Keratinocyte (primary cell): ENCODE data around the gene FBXW7. TPM values are rescaled to one million over a fixed set of nuclear protein-coding genes. Genes with fewer than 3 reads are reported as not detected.

Experiments used
- DNase-seq: peaks from one replicate; pipeline ENCODE4 v3.0.0-alpha.2; 2011; ENCODE audit warnings: low read depth, missing footprints, low spot score
- FAIRE-seq: peaks from 2 replicates; lab custom pipeline; 2011; peaks lifted over from hg19 to GRCh38; lab: Jason Lieb, UNC
- H2AFZ ChIP-seq: 2 replicates; pipeline ENCODE4 v1.6.0; 2012; ENCODE audit warnings: low read length, control low read depth, inconsistent platforms; ENCODE audit not compliant: control insufficient read depth
- H3K27ac ChIP-seq: 2 replicates; pipeline ENCODE4 v1.5.1; 2011; ENCODE audit warnings: low read length; ENCODE audit not compliant: control insufficient read depth, insufficient read depth
- H3K27me3 ChIP-seq: 3 replicates; pipeline ENCODE4 v1.6.0; 2011; ENCODE audit warnings: low read length; ENCODE audit not compliant: control insufficient read depth, insufficient read depth; ENCODE audit errors: extremely low read depth
- H3K36me3 ChIP-seq, 2 experiments: 2 replicates in 1 of 2; 3 replicates in 1 of 2; pipeline ENCODE4 v1.5.1; 2011; ENCODE audit warnings: low read length in 2 of 2, mild to moderate bottlenecking in 1 of 2; ENCODE audit not compliant: control insufficient read depth in 2 of 2, insufficient read depth in 2 of 2; ENCODE audit errors: extremely low read depth in 1 of 2
- H3K4me1 ChIP-seq: 3 replicates; pipeline ENCODE4 v1.5.1; 2011; ENCODE audit warnings: low read length; ENCODE audit not compliant: control insufficient read depth, insufficient read depth; ENCODE audit errors: extremely low read depth
- H3K4me2 ChIP-seq: 3 replicates; pipeline ENCODE4 v1.6.0; 2011; ENCODE audit warnings: low read depth, low read length; ENCODE audit not compliant: control insufficient read depth, insufficient read depth; ENCODE audit errors: extremely low read depth
- H3K4me3 ChIP-seq, 3 experiments: fragments of 200-600 bp in 1 of 3; sonication (generic) in 1 of 3; 2 replicates in 2 of 3; 3 replicates in 1 of 3; pipeline ENCODE4 v1.5.1; 2011 to 2016; ENCODE audit warnings: low read length in 3 of 3, mild to moderate bottlenecking in 3 of 3, control low read depth in 2 of 3, inconsistent platforms in 1 of 3, low read depth in 1 of 3, mixed read lengths in 1 of 3, mixed run types in 1 of 3, moderate library complexity in 1 of 3; ENCODE audit not compliant: control insufficient read depth in 2 of 3, insufficient read depth in 2 of 3; ENCODE audit errors: extremely low read depth in 1 of 3
- H3K79me2 ChIP-seq: 2 replicates; pipeline ENCODE4 v1.6.0; 2012; ENCODE audit warnings: low read length; ENCODE audit not compliant: control insufficient read depth, insufficient read depth
- H3K9ac ChIP-seq: 3 replicates; pipeline ENCODE4 v1.6.0; 2011; ENCODE audit warnings: low read length; ENCODE audit not compliant: control insufficient read depth, insufficient read depth; ENCODE audit errors: extremely low read depth
- H3K9me1 ChIP-seq: 3 replicates; pipeline ENCODE4 v1.6.0; 2011; ENCODE audit warnings: low read length; ENCODE audit not compliant: control insufficient read depth, insufficient read depth; ENCODE audit errors: extremely low read depth
- H3K9me3 ChIP-seq: 2 replicates; pipeline ENCODE4 v1.5.1; 2012; ENCODE audit warnings: low read depth, low read length; ENCODE audit not compliant: control insufficient read depth
- H4K20me1 ChIP-seq: 3 replicates; pipeline ENCODE4 v1.6.0; 2011; ENCODE audit warnings: low read length; ENCODE audit not compliant: control insufficient read depth, insufficient read depth; ENCODE audit errors: extremely low read depth
- EZH2 ChIP-seq: IDR thresholded peaks from one replicate; pipeline ENCODE4 v1.6.1; 2012; ENCODE audit warnings: inconsistent platforms, mild to moderate bottlenecking, low read length, moderate library complexity
- dilution Hi-C: fragments of 300-500 bp; cut with MboI; formaldehyde crosslinking; loops from one replicate; pipeline ENCODE4 v1.7.0; 2020; ENCODE audit warnings: low sequenced_read_pairs; ENCODE audit not compliant: extremely low pct_ligation_motif_present
- polyA plus RNA-seq, 5 experiments: library from polyadenylated mRNA; depleted of rRNA in 3 of 5; stranded (reverse) in 3 of 5; stranded (forward) in 1 of 5; unstranded in 1 of 5; fragments of >200 nt; gene quantifications; 1 replicate in 1 of 5; 2 replicates in 3 of 5; 3 replicates in 1 of 5; pipeline versions ENCODE4 v1.2.1 to v1.2.3, GENCODE V29; 2011 to 2012; ENCODE audit warnings: missing spikeins in 2 of 5, low read depth in 1 of 5, low replicate concordance in 1 of 5
- TF ChIP-seq, protein P1 (sequence below), 3 experiments: IDR thresholded peaks in 1 of 3; conservative IDR thresholded peaks in 1 of 3; optimal IDR thresholded peaks in 1 of 3; 2 replicates in 2 of 3; 3 replicates in 1 of 3; pipeline versions ENCODE3 to v1.5.1; 2011; ENCODE audit warnings: low read length in 3 of 3, mild to moderate bottlenecking in 3 of 3, moderate library complexity in 2 of 3, control low read depth in 1 of 3, inconsistent platforms in 1 of 3; ENCODE audit not compliant: insufficient read depth in 2 of 3; ENCODE audit errors: extremely low read depth in 1 of 3

FBXW7 gene
- polyA plus RNA-seq, 1 donor (not counting 4 experiments of a cell fraction or from before 2014, with no cell fraction given) = 39.6 TPM

DNA sequence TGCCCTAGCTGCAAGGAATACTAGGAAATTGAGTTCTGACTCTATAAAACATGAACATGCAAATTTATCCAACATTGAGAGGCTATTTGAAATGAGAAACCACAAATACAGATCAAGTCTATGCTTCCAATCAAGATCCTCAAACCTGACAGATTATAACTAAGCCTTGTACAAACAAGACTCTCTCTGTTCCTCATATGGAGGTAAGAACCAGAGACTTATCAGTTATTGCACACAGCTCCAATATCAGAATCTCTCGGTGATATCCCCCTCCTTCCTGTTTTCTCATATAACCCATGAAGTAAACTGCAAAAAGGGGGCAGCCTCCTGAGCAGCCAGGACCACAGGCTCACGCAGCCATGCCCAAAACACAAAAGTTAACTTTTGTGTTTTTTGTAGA is 36.5 kb downstream of the FBXW7 start:
- TF ChIP-seq, protein P1, sequence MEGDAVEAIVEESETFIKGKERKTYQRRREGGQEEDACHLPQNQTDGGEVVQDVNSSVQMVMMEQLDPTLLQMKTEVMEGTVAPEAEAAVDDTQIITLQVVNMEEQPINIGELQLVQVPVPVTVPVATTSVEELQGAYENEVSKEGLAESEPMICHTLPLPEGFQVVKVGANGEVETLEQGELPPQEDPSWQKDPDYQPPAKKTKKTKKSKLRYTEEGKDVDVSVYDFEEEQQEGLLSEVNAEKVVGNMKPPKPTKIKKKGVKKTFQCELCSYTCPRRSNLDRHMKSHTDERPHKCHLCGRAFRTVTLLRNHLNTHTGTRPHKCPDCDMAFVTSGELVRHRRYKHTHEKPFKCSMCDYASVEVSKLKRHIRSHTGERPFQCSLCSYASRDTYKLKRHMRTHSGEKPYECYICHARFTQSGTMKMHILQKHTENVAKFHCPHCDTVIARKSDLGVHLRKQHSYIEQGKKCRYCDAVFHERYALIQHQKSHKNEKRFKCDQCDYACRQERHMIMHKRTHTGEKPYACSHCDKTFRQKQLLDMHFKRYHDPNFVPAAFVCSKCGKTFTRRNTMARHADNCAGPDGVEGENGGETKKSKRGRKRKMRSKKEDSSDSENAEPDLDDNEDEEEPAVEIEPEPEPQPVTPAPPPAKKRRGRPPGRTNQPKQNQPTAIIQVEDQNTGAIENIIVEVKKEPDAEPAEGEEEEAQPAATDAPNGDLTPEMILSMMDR (optimal IDR thresholded peaks at IDR 0.05 in 1 of 3, IDR thresholded peaks at IDR 0.05 in 1 of 3, conservative IDR thresholded peaks at IDR 0.05 in 1 of 3; ENCODE audit: extremely low read depth in 1 of 3, insufficient read depth in 2 of 3, low read length in 3 of 3) = no peak
- no peak for TF ChIP-seq EZH2
- Histone ChIP-seq H3K36me3 (no peaks in the 10 kb centered on the region), H3K79me2 (peaks cover 52% of the 10 kb centered on the region), H2AFZ (no peak overlapping the region), H3K9me1 (peaks cover 2% of the 10 kb centered on the region), H3K9me3 (no peaks in the 10 kb centered on the region), H3K27me3 (no peaks in the 10 kb centered on the region), H3K4me3 (no peak overlapping the region), H4K20me1 (peaks cover 19% of the 10 kb centered on the region), H3K27ac (no peak overlapping the region), H3K4me1 (no peaks in the 10 kb centered on the region), H3K9ac (no peak overlapping the region), H3K4me2 (no peak overlapping the region)
- no peak for DNase-seq
- dilution Hi-C loops = no loop called here
- FAIRE-seq = peak; percentile 32

DNA sequence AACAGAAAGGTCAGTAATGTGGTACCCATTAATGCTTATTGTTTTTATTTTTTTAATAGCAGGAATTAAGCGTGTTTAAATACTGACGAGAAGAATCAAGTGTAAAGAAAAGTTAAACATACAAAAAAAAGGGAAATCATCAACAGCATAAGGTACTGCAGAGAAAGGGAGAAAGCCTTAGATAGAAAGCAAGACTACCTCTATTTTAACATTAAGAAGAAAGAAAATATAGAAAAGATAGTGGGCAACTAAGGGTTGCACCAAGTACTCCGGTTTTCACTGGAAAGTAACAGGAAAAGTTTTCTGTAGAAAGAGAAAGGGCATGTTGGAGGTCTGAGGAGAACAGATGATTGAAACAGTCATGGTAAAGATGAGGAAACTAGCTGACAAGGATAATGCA is 41.9 kb downstream of the FBXW7 start:
- Histone ChIP-seq H3K27me3 (no peaks in the 10 kb centered on the region), H3K36me3 (no peaks in the 10 kb centered on the region), H3K4me2 (no peak overlapping the region), H2AFZ (no peak overlapping the region), H3K79me2 (peaks cover 49% of the 10 kb centered on the region), H3K9ac (no peak overlapping the region), H3K4me1 (no peaks in the 10 kb centered on the region), H3K9me1 (no peaks in the 10 kb centered on the region), H4K20me1 (peaks cover 7% of the 10 kb centered on the region), H3K4me3 (no peak overlapping the region), H3K27ac (no peak overlapping the region), H3K9me3 (no peaks in the 10 kb centered on the region)
- no peak for TF ChIP-seq EZH2
- TF ChIP-seq, protein P1 (optimal IDR thresholded peaks at IDR 0.05 in 1 of 3, IDR thresholded peaks at IDR 0.05 in 1 of 3, conservative IDR thresholded peaks at IDR 0.05 in 1 of 3; ENCODE audit: extremely low read depth in 1 of 3, insufficient read depth in 2 of 3, low read length in 3 of 3) = no peak
- FAIRE-seq = peak; percentile 34
- DNase-seq = no peak
- dilution Hi-C loops = no loop called here
